AG09309 (cell line): ENCODE measurements around the gene CLTCL1.

Experiments used
- DNase-seq: peaks from one replicate; pipeline ENCODE4 v3.0.0-alpha.2; 2010; ENCODE audit warnings: low read depth
- H3K4me3 ChIP-seq: 2 replicates; pipeline ENCODE4 v1.5.1; 2011; ENCODE audit warnings: mild to moderate bottlenecking, low read depth, low read length, moderate library complexity; ENCODE audit not compliant: control insufficient read depth
- CTCF ChIP-seq: IDR thresholded peaks from 2 replicates; pipeline ENCODE4 v1.5.1; 2011; ENCODE audit warnings: mild to moderate bottlenecking, low read depth, low read length, inconsistent platforms; ENCODE audit not compliant: insufficient read depth, control insufficient read depth; ENCODE audit errors: missing control alignments

Gene CLTCL1

GRCh38 chr22:19177164-19178064 is 114.1 kb downstream of the CLTCL1 start:
- DNase-seq: no peak
- TF ChIP-seq CTCF: no peak
- peak overlapping the region; percentile 63 for H3K4me3 ChIP-seq

- no peak for TF ChIP-seq CTCF
- DNase-seq: no peak
- peak overlapping the region; percentile 63 for H3K4me3 ChIP-seq
Observed at GRCh38 chr22:19176732-19177131, 114.8 kb downstream of the CLTCL1 start.

- TF ChIP-seq CTCF: no peak
- no peak for DNase-seq
- H3K4me3 ChIP-seq: no peak overlapping the region
Observed at GRCh38 chr22:19176175-19176643, 115.3 kb downstream of the CLTCL1 start.

- DNase-seq: no peak
- TF ChIP-seq CTCF: no peak
- H3K4me3 ChIP-seq: no peak overlapping the region
Observed at GRCh38 chr22:19175602-19176174, 115.8 kb downstream of the CLTCL1 start.

- TF ChIP-seq CTCF: no peak
- H3K4me3 ChIP-seq: no peak overlapping the region
Observed at GRCh38 chr22:19175026-19175601, 116.4 kb downstream of the CLTCL1 start.

GRCh38 chr22:19174106-19175025 is 117.2 kb downstream of the CLTCL1 start:
- TF ChIP-seq CTCF: no peak
- H3K4me3 ChIP-seq: no peak overlapping the region
- DNase-seq: peak; percentile 29

More at GRCh38 chr22:19175026-19175601, 116.4 kb downstream of the CLTCL1 start:
- no peak for DNase-seq
